ENCODE results near the gene ZNF853. TPM values are rescaled to one million over a fixed set of nuclear protein-coding genes. Genes with fewer than 3 reads are reported as not detected.
"Not testable (repeated sequence)": the region's sequence is repeated elsewhere in the genome, so short reads cannot be mapped to it uniquely, and the experiment has no call there.

ZNF853 gene
- total RNA-seq, 2 experiments from 2014 or later = 0.55 to 0.60 TPM

DNA sequence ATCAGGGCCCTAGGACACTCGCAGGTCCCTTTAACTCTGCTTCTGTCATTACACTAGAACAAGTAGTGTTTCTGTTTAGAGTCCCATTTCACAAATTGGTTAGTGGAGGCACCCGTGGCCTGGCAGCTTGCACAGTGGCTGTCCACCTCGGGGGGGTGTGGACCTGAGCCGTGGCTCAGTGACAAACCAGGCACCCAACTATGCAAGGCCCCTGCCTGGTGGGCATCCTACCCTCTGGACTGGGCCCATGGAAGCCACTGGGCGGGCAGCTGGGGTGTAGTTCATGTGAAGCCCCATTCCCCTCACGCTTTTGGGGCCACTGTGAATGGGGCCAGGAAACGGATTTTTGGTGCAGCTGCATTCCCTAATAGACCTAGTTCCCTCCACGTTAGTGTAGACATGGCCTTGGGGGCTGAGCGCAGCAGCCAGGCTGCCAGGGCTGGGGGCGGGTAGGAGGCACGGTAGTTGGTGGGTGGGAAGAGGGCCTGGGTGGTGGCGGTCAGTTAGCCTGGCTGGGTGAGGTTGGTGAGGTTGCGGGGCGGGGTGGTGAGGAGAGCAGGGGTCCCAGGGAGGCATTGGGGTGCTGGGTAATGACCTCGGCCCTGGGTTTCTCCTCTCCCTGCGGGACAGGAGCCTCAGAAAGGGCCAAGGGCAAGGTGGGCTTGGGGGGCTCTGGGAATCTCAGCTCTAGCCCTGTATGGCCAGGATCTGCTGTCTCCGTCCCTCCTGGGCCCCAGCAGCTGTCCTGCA is 40.4 kb downstream of the ZNF853 start:
- no peak for TF ChIP-seq EZH2phosphoT487 (IDR thresholded peaks at IDR 0.05; ENCODE audit: borderline replicate concordance, low read depth, low read length)
- TF ChIP-seq, protein P1, sequence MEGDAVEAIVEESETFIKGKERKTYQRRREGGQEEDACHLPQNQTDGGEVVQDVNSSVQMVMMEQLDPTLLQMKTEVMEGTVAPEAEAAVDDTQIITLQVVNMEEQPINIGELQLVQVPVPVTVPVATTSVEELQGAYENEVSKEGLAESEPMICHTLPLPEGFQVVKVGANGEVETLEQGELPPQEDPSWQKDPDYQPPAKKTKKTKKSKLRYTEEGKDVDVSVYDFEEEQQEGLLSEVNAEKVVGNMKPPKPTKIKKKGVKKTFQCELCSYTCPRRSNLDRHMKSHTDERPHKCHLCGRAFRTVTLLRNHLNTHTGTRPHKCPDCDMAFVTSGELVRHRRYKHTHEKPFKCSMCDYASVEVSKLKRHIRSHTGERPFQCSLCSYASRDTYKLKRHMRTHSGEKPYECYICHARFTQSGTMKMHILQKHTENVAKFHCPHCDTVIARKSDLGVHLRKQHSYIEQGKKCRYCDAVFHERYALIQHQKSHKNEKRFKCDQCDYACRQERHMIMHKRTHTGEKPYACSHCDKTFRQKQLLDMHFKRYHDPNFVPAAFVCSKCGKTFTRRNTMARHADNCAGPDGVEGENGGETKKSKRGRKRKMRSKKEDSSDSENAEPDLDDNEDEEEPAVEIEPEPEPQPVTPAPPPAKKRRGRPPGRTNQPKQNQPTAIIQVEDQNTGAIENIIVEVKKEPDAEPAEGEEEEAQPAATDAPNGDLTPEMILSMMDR (conservative IDR thresholded peaks at IDR 0.05; ENCODE audit: low read length) = no peak
- no peak for DNase-seq (ENCODE audit: low spot score)
- CTCF ChIA-PET (ENCODE audit: unreplicated experiment) = no interaction called here

GRCh38 chr7:6656413-6656812 is 41.0 kb downstream of the ZNF853 start:
- H3K9me2 ChIP-seq (ENCODE audit: insufficient read depth, low read length) = no peaks in the 10 kb centered on the region
- ChIA-PET CTCF (ENCODE audit: unreplicated experiment) (no interaction called here), POLR2A (interaction anchor here (0.7 kb wide), 2 partner anchors 36 to 1704 kb away, joined by 3 to 5 read pairs; no protein-coding TSS in a partner anchor)
- H3K4me2 ChIP-seq (ENCODE audit: low read length) = no peak overlapping the region
- TF ChIP-seq, protein P1 (conservative IDR thresholded peaks at IDR 0.05; ENCODE audit: low read length) = no peak
- TF ChIP-seq EZH2phosphoT487 (IDR thresholded peaks at IDR 0.05; ENCODE audit: borderline replicate concordance, low read depth, low read length) = no peak
- no peaks in the 10 kb centered on the region for H3K4me1 ChIP-seq (ENCODE audit: insufficient read depth, low read length, poor library complexity, severe bottlenecking)
- H4K20me1 ChIP-seq (ENCODE audit: insufficient read depth, low read length) = no peaks in the 10 kb centered on the region
- H3K9me3 ChIP-seq (ENCODE audit: low read length) = no peaks in the 10 kb centered on the region
- no TSS peak for BruUV-seq (replicated peaks)
- no peak overlapping the region for H3K4me3 ChIP-seq (ENCODE audit: low read depth, low read length, poor library complexity, severe bottlenecking)
- peaks cover 34% of the 10 kb centered on the region for H3K36me3 ChIP-seq (ENCODE audit: insufficient read depth, low read length)
- intact Hi-C loops (cut with micrococcal nuclease; ENCODE audit: unreplicated experiment) = no loop called here
- H2AFZ ChIP-seq (ENCODE audit: low read length) = no peak overlapping the region
- DNase-seq (ENCODE audit: low spot score) = no peak
- H3K27ac ChIP-seq (ENCODE audit: low read depth, low read length, poor library complexity, severe bottlenecking) = no peak overlapping the region
- no peaks in the 10 kb centered on the region for H3K79me2 ChIP-seq (ENCODE audit: insufficient read depth, low read depth, low read length)

More for the DNA sequence above, 40.4 kb downstream of the ZNF853 start:
- no TSS peak for BruUV-seq (replicated peaks)
- Histone ChIP-seq H3K4me3 (ENCODE audit: low read depth, low read length, poor library complexity, severe bottlenecking) (no peak overlapping the region), H3K4me2 (ENCODE audit: low read length) (no peak overlapping the region), H3K9me3 (ENCODE audit: low read length) (no peaks in the 10 kb centered on the region), H3K27ac (ENCODE audit: low read depth, low read length, poor library complexity, severe bottlenecking) (no peak overlapping the region), H3K4me1 (ENCODE audit: insufficient read depth, low read length, poor library complexity, severe bottlenecking) (no peaks in the 10 kb centered on the region), H3K79me2 (ENCODE audit: insufficient read depth, low read depth, low read length) (no peaks in the 10 kb centered on the region), H4K20me1 (ENCODE audit: insufficient read depth, low read length) (no peaks in the 10 kb centered on the region), H2AFZ (ENCODE audit: low read length) (no peak overlapping the region), H3K9me2 (ENCODE audit: insufficient read depth, low read length) (no peaks in the 10 kb centered on the region), H3K36me3 (ENCODE audit: insufficient read depth, low read length) (peaks cover 40% of the 10 kb centered on the region)
- POLR2A ChIA-PET = no interaction called here
- intact Hi-C loops (cut with micrococcal nuclease; ENCODE audit: unreplicated experiment) = no loop called here

DNA sequence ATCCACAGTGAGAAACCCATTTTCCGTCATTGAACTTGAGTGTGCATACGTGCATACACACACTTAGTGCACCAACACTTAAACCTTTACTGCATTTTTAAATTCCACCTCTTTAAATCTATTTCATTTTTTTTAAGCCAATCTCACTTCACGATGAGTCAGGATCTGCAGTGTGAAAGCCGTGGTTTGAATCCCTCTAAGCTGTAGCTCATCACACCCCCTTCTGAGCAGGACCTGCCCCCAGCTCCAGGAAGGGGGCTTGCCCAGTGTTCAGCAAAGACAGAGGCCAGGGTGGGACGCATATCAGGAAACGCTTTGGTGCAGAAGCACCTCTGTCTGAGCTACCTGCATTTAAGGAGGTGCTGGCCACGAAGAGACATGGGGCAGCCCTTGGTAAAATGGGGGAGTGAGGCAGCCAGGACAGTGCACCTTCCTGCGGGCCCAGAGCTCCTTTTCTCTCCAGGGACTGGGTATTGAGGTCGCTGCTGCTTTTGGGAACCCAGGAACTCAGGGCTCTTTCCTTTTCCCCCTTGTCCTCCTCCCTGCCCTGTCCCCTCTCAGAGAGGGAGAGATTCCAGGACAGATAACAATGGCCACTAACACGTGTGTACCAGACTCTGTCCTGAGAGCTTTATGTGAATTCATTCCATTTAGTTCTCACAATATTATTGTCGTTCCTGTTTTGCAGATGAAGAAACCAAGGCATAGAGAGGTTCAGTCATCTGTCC is 43.4 kb downstream of the ZNF853 start:
- H3K79me2 ChIP-seq (ENCODE audit: insufficient read depth, low read depth, low read length) = no peaks in the 10 kb centered on the region
- H3K4me1 ChIP-seq (ENCODE audit: insufficient read depth, low read length, poor library complexity, severe bottlenecking) = no peaks in the 10 kb centered on the region
- H3K9me3 ChIP-seq (ENCODE audit: low read length) = no peaks in the 10 kb centered on the region
- ChIA-PET POLR2A (no interaction called here), CTCF (ENCODE audit: unreplicated experiment) (no interaction called here)
- TF ChIP-seq, protein P1 (conservative IDR thresholded peaks at IDR 0.05; ENCODE audit: low read length) = no peak
- TF ChIP-seq EZH2phosphoT487 (IDR thresholded peaks at IDR 0.05; ENCODE audit: borderline replicate concordance, low read depth, low read length) = no peak
- peaks cover 14% of the 10 kb centered on the region for H3K36me3 ChIP-seq (ENCODE audit: insufficient read depth, low read length)
- BruUV-seq (replicated peaks) = no TSS peak
- DNase-seq (ENCODE audit: low spot score) = no peak
- intact Hi-C loops (cut with micrococcal nuclease; ENCODE audit: unreplicated experiment) = no loop called here
- H2AFZ ChIP-seq (ENCODE audit: low read length) = no peak overlapping the region
- no peak overlapping the region for H3K4me3 ChIP-seq (ENCODE audit: low read depth, low read length, poor library complexity, severe bottlenecking)
- no peak overlapping the region for H3K4me2 ChIP-seq (ENCODE audit: low read length)
- H4K20me1 ChIP-seq (ENCODE audit: insufficient read depth, low read length) = no peaks in the 10 kb centered on the region
- H3K27ac ChIP-seq (ENCODE audit: low read depth, low read length, poor library complexity, severe bottlenecking) = no peak overlapping the region
- no peaks in the 10 kb centered on the region for H3K9me2 ChIP-seq (ENCODE audit: insufficient read depth, low read length)

- H3K9me2 ChIP-seq (ENCODE audit: insufficient read depth, low read length); intact Hi-C loops (cut with micrococcal nuclease; ENCODE audit: unreplicated experiment); H4K20me1 ChIP-seq (ENCODE audit: insufficient read depth, low read length); BruUV-seq (replicated peaks); H3K4me2 ChIP-seq (ENCODE audit: low read length); H3K27ac ChIP-seq (ENCODE audit: low read depth, low read length, poor library complexity, severe bottlenecking); H3K4me1 ChIP-seq (ENCODE audit: insufficient read depth, low read length, poor library complexity, severe bottlenecking); H2AFZ ChIP-seq (ENCODE audit: low read length); H3K4me3 ChIP-seq (ENCODE audit: low read depth, low read length, poor library complexity, severe bottlenecking); POLR2A ChIA-PET; DNase-seq (ENCODE audit: low spot score); H3K36me3 ChIP-seq (ENCODE audit: insufficient read depth, low read length); H3K79me2 ChIP-seq (ENCODE audit: insufficient read depth, low read depth, low read length); CTCF ChIA-PET (ENCODE audit: unreplicated experiment): not testable (repeated sequence)
- H3K9me3 ChIP-seq (ENCODE audit: low read length) = peaks cover 20% of the 10 kb centered on the region
Observed at GRCh38 chr7:6670851-6671250, 55.4 kb downstream of the ZNF853 start.

Measured in OCI-LY7 (cell line).